ENCODE measurements around the gene ROR2. TPM values are rescaled to one million over a fixed set of nuclear protein-coding genes. Genes with fewer than 3 reads are reported as not detected.

Gene ROR2
- total and polyA plus RNA-seq, 2 experiments from 2014 or later: 8.1 to 18.8 TPM

DNA sequence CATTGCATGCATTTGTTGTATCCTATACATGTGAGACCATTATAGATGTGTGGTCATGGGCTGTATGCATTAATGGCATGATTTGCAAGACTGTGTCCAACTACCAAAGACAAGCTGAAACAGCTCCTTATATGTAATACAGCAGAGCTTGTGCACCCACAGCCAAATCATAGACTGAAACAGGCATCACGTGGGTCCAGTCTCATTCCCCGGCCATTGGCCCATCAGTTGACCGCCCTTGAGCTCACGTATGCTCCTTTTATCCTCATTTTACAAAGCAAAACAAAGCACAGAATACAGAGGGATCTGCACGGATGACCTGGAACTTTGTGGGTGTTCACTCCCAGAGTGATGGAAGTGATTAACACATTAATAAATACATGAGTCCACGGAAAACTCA is 109.1 kb downstream of the ROR2 start:
- Histone ChIP-seq H3K4me2 (no peak overlapping the region), H3K4me3 (no peak overlapping the region), H3K36me3 (ENCODE audit: insufficient read depth) (no peaks in the 10 kb centered on the region), H3K27me3 (ENCODE audit: insufficient read depth) (no peaks in the 10 kb centered on the region), H2AFZ (no peak overlapping the region), H3K27ac (ENCODE audit: low read depth) (no peak overlapping the region), H4K20me1 (replicated peaks; ENCODE audit: insufficient read depth) (peaks cover 3% of the 10 kb centered on the region), H3K79me2 (replicated peaks; ENCODE audit: insufficient read depth) (no peaks in the 10 kb centered on the region), H3K9me2 (ENCODE audit: insufficient read depth) (peaks cover under 1% of the 10 kb centered on the region; the same call in 1 of the 2 replicates), H3K4me1 (ENCODE audit: insufficient read depth) (peaks cover 18% of the 10 kb centered on the region), H3F3A (replicated peaks; ENCODE audit: low read depth) (no peaks in the 10 kb centered on the region)
- Mint-ChIP-seq H3K36me3 (ENCODE audit: low read depth) (no peaks in the 10 kb centered on the region), H3K27me3 (ENCODE audit: insufficient read depth, low read depth, poor library complexity) (peaks cover 13% of the 10 kb centered on the region), H3K4me3 (no peak overlapping the region), H3K27ac (no peak overlapping the region), H3K9me3 (no peaks in the 10 kb centered on the region), H3K4me1 (peaks cover 30% of the 10 kb centered on the region)
- DNase-seq (ENCODE audit: low spot score) (no peak), ATAC-seq (no peak)
- TF ChIP-seq EZH2phosphoT487 (IDR thresholded peaks at IDR 0.05; ENCODE audit: unreplicated experiment) (no peak), ZNF331 (CRISPR knock-in tag; IDR thresholded peaks at IDR 0.05; ENCODE audit: low read depth) (no peak), NANOG (IDR thresholded peaks at IDR 0.05; ENCODE audit: borderline replicate concordance) (no peak), EZH2 (IDR thresholded peaks at IDR 0.05; ENCODE audit: low read depth, unreplicated experiment) (no peak), CREB1 (CRISPR knock-in tag; IDR thresholded peaks at IDR 0.05; ENCODE audit: low read depth) (no peak), STAT1 (IDR thresholded peaks at IDR 0.05; ENCODE audit: unreplicated experiment) (no peak), ZNF114 (CRISPR knock-in tag; IDR thresholded peaks at IDR 0.05) (no peak), JUNB (IDR thresholded peaks at IDR 0.05; ENCODE audit: unreplicated experiment) (no peak), POLR2AphosphoS5 (IDR thresholded peaks at IDR 0.05; ENCODE audit: low read depth) (no peak)
- TF ChIP-seq, protein P1, sequence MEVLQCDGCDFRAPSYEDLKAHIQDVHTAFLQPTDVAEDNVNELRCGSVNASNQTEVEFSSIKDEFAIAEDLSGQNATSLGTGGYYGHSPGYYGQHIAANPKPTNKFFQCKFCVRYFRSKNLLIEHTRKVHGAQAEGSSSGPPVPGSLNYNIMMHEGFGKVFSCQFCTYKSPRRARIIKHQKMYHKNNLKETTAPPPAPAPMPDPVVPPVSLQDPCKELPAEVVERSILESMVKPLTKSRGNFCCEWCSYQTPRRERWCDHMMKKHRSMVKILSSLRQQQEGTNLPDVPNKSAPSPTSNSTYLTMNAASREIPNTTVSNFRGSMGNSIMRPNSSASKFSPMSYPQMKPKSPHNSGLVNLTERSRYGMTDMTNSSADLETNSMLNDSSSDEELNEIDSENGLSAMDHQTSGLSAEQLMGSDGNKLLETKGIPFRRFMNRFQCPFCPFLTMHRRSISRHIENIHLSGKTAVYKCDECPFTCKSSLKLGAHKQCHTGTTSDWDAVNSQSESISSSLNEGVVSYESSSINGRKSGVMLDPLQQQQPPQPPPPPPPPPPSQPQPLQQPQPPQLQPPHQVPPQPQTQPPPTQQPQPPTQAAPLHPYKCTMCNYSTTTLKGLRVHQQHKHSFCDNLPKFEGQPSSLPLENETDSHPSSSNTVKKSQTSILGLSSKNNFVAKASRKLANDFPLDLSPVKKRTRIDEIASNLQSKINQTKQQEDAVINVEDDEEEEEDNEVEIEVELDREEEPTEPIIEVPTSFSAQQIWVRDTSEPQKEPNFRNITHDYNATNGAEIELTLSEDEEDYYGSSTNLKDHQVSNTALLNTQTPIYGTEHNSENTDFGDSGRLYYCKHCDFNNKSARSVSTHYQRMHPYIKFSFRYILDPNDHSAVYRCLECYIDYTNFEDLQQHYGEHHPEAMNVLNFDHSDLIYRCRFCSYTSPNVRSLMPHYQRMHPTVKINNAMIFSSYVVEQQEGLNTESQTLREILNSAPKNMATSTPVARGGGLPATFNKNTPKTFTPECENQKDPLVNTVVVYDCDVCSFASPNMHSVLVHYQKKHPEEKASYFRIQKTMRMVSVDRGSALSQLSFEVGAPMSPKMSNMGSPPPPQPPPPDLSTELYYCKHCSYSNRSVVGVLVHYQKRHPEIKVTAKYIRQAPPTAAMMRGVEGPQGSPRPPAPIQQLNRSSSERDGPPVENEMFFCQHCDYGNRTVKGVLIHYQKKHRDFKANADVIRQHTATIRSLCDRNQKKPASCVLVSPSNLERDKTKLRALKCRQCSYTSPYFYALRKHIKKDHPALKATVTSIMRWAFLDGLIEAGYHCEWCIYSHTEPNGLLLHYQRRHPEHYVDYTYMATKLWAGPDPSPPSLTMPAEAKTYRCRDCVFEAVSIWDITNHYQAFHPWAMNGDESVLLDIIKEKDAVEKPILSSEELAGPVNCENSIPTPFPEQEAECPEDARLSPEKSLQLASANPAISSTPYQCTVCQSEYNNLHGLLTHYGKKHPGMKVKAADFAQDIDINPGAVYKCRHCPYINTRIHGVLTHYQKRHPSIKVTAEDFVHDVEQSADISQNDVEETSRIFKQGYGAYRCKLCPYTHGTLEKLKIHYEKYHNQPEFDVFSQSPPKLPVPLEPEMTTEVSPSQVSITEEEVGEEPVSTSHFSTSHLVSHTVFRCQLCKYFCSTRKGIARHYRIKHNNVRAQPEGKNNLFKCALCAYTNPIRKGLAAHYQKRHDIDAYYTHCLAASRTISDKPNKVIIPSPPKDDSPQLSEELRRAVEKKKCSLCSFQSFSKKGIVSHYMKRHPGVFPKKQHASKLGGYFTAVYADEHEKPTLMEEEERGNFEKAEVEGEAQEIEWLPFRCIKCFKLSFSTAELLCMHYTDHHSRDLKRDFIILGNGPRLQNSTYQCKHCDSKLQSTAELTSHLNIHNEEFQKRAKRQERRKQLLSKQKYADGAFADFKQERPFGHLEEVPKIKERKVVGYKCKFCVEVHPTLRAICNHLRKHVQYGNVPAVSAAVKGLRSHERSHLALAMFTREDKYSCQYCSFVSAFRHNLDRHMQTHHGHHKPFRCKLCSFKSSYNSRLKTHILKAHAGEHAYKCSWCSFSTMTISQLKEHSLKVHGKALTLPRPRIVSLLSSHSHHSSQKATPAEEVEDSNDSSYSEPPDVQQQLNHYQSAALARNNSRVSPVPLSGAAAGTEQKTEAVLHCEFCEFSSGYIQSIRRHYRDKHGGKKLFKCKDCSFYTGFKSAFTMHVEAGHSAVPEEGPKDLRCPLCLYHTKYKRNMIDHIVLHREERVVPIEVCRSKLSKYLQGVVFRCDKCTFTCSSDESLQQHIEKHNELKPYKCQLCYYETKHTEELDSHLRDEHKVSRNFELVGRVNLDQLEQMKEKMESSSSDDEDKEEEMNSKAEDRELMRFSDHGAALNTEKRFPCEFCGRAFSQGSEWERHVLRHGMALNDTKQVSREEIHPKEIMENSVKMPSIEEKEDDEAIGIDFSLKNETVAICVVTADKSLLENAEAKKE (CRISPR knock-in tag; IDR thresholded peaks at IDR 0.05): no peak
- TF ChIP-seq, protein P2, sequence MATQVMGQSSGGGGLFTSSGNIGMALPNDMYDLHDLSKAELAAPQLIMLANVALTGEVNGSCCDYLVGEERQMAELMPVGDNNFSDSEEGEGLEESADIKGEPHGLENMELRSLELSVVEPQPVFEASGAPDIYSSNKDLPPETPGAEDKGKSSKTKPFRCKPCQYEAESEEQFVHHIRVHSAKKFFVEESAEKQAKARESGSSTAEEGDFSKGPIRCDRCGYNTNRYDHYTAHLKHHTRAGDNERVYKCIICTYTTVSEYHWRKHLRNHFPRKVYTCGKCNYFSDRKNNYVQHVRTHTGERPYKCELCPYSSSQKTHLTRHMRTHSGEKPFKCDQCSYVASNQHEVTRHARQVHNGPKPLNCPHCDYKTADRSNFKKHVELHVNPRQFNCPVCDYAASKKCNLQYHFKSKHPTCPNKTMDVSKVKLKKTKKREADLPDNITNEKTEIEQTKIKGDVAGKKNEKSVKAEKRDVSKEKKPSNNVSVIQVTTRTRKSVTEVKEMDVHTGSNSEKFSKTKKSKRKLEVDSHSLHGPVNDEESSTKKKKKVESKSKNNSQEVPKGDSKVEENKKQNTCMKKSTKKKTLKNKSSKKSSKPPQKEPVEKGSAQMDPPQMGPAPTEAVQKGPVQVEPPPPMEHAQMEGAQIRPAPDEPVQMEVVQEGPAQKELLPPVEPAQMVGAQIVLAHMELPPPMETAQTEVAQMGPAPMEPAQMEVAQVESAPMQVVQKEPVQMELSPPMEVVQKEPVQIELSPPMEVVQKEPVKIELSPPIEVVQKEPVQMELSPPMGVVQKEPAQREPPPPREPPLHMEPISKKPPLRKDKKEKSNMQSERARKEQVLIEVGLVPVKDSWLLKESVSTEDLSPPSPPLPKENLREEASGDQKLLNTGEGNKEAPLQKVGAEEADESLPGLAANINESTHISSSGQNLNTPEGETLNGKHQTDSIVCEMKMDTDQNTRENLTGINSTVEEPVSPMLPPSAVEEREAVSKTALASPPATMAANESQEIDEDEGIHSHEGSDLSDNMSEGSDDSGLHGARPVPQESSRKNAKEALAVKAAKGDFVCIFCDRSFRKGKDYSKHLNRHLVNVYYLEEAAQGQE (IDR thresholded peaks at IDR 0.05; ENCODE audit: unreplicated experiment): no peak
- TF ChIP-seq, protein P3, sequence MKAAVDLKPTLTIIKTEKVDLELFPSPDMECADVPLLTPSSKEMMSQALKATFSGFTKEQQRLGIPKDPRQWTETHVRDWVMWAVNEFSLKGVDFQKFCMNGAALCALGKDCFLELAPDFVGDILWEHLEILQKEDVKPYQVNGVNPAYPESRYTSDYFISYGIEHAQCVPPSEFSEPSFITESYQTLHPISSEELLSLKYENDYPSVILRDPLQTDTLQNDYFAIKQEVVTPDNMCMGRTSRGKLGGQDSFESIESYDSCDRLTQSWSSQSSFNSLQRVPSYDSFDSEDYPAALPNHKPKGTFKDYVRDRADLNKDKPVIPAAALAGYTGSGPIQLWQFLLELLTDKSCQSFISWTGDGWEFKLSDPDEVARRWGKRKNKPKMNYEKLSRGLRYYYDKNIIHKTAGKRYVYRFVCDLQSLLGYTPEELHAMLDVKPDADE (IDR thresholded peaks at IDR 0.05): no peak
- TF ChIP-seq, protein P4, sequence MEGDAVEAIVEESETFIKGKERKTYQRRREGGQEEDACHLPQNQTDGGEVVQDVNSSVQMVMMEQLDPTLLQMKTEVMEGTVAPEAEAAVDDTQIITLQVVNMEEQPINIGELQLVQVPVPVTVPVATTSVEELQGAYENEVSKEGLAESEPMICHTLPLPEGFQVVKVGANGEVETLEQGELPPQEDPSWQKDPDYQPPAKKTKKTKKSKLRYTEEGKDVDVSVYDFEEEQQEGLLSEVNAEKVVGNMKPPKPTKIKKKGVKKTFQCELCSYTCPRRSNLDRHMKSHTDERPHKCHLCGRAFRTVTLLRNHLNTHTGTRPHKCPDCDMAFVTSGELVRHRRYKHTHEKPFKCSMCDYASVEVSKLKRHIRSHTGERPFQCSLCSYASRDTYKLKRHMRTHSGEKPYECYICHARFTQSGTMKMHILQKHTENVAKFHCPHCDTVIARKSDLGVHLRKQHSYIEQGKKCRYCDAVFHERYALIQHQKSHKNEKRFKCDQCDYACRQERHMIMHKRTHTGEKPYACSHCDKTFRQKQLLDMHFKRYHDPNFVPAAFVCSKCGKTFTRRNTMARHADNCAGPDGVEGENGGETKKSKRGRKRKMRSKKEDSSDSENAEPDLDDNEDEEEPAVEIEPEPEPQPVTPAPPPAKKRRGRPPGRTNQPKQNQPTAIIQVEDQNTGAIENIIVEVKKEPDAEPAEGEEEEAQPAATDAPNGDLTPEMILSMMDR (conservative IDR thresholded peaks at IDR 0.05; ENCODE audit: low read depth in 2 of 2): no peak

Measured in GM23338 (cell line).